ENCODE data around the gene TMUB2. TPM values are rescaled to one million over a fixed set of nuclear protein-coding genes. Genes with fewer than 3 reads are reported as not detected.
"Not testable (repeated sequence)": the region's sequence is repeated elsewhere in the genome, so short reads cannot be mapped to it uniquely, and the experiment has no call there.

The TMUB2 gene
- 21.4 TPM for total RNA-seq
- 57.6 TPM for polyA plus RNA-seq
- long read RNA-seq, donor 1, partial matches to known transcripts, result 0 of 1 reads
- long read RNA-seq, donor 1, other reads (novel, unspliced or antisense), result 0 of 1 reads
- long read RNA-seq, donor 2, result 0 reads
- long read RNA-seq, donor 3, partial matches to known transcripts, result 0 of 6 reads
- long read RNA-seq, donor 3, other reads (novel, unspliced or antisense), result 0 of 6 reads
- long read RNA-seq, donor 4, partial matches to known transcripts, result 0 of 3 reads
- long read RNA-seq, donor 4, other reads (novel, unspliced or antisense), result 0 of 3 reads
- long read RNA-seq, donor 5, transcript TMUB2-212 (3 exons, 1,918 nt), result major isoform, 6 of 28 reads
- long read RNA-seq, donor 5, partial matches to known transcripts, result 14 of 28 reads
- long read RNA-seq, donor 5, other reads (novel, unspliced or antisense), result 0 of 28 reads
- long read RNA-seq, donor 6, partial matches to known transcripts, result 5 of 11 reads
- long read RNA-seq, donor 6, other reads (novel, unspliced or antisense), result 0 of 11 reads
- long read RNA-seq, donor 7, partial matches to known transcripts, result 0 of 2 reads
- long read RNA-seq, donor 7, other reads (novel, unspliced or antisense), result 0 of 2 reads
- long read RNA-seq, donor 8, partial matches to known transcripts, result 0 of 2 reads
- long read RNA-seq, donor 8, other reads (novel, unspliced or antisense), result 0 of 2 reads
- long read RNA-seq, donor 9, partial matches to known transcripts, result 0 of 2 reads
- long read RNA-seq, donor 9, other reads (novel, unspliced or antisense), result 0 of 2 reads
- long read RNA-seq, donor 10, partial matches to known transcripts, result 0 of 5 reads
- long read RNA-seq, donor 10, other reads (novel, unspliced or antisense), result 0 of 5 reads

GRCh38 chr17:44186307-44187130, at the start of gene TMUB2:
Gene TMUB2, plus strand, starts transcription at chr17:44186972. Its CDS starts 737 bp downstream, at chr17:44187709.
- Histone ChIP-seq H3K4me3 (ENCODE audit: low read length in 2 of 2) (peak within 1 kb of the TSS; percentile 81 to 92), H3K27me3 (ENCODE audit: control insufficient read depth in 2 of 2, insufficient read depth in 1 of 2, low read length in 1 of 2) (no peaks in the 10 kb centered on the region), H3K36me3 (ENCODE audit: control insufficient read depth in 2 of 2, insufficient read depth in 2 of 2, low read length in 1 of 2) (peaks cover 34 to 37% of the 10 kb centered on the region in 2 donors), H3K27ac (ENCODE audit: low read depth in 1 of 2, low read length in 1 of 2) (peak within 1 kb of the TSS; percentile 92 to 97), H3K9me3 (ENCODE audit: control insufficient read depth in 2 of 2, insufficient read depth in 1 of 2, low read length in 1 of 2) (peaks cover 0 to 3% of the 10 kb centered on the region in 2 donors), H3K4me1 (ENCODE audit: control insufficient read depth in 2 of 2, insufficient read depth in 2 of 2, low read length in 2 of 2) (peaks cover 17 to 21% of the 10 kb centered on the region in 2 donors)
- DNase-seq (ENCODE audit: low read depth in 6 of 9, low spot score in 9 of 9), result peak; percentile 97 to 100 (median 99)
- WGBS, result under 1% methylated on average over 50 of the region's 50 CpGs

- DNase-seq (ENCODE audit: low read depth in 6 of 9, low spot score in 9 of 9), result peak in 1 of 9 donors; percentile 41
- peaks cover 12 to 18% of the 10 kb centered on the region in 2 donors for H3K4me1 ChIP-seq (ENCODE audit: control insufficient read depth in 2 of 2, insufficient read depth in 2 of 2, low read length in 2 of 2)
- WGBS, result 33% methylated on average over 20 of the region's 20 CpGs
- H3K4me3 ChIP-seq (ENCODE audit: low read length in 2 of 2), result no peak overlapping the region
- H3K36me3 ChIP-seq (ENCODE audit: control insufficient read depth in 2 of 2, insufficient read depth in 2 of 2, low read length in 1 of 2), result no peaks in the 10 kb centered on the region
- no peaks in the 10 kb centered on the region for H3K9me3 ChIP-seq (ENCODE audit: control insufficient read depth in 2 of 2, insufficient read depth in 1 of 2, low read length in 1 of 2)
- peaks cover 0 to 8% of the 10 kb centered on the region in 2 donors for H3K27me3 ChIP-seq (ENCODE audit: control insufficient read depth in 2 of 2, insufficient read depth in 1 of 2, low read length in 1 of 2)
- no peak overlapping the region for H3K27ac ChIP-seq (ENCODE audit: low read depth in 1 of 2, low read length in 1 of 2)
Observed at GRCh38 chr17:44137891-44138709, 48.7 kb upstream of the TMUB2 start.

GRCh38 chr17:44143921-44144320, 42.9 kb upstream of the TMUB2 start:
- H3K4me3 ChIP-seq (ENCODE audit: low read length in 2 of 2); H3K27ac ChIP-seq (ENCODE audit: low read depth in 1 of 2, low read length in 1 of 2); H3K9me3 ChIP-seq (ENCODE audit: control insufficient read depth in 2 of 2, insufficient read depth in 1 of 2, low read length in 1 of 2); DNase-seq (ENCODE audit: low read depth in 6 of 9, low spot score in 9 of 9); H3K27me3 ChIP-seq (ENCODE audit: control insufficient read depth in 2 of 2, insufficient read depth in 1 of 2, low read length in 1 of 2): not testable (repeated sequence)
- Histone ChIP-seq H3K4me1 (ENCODE audit: control insufficient read depth in 2 of 2, insufficient read depth in 2 of 2, low read length in 2 of 2) (peaks cover 10 to 12% of the 10 kb centered on the region in 2 donors), H3K36me3 (ENCODE audit: control insufficient read depth in 2 of 2, insufficient read depth in 2 of 2, low read length in 1 of 2) (peaks cover 14 to 24% of the 10 kb centered on the region in 2 donors)
- WGBS, result 97% methylated on average over 8 of the region's 8 CpGs

GRCh38 chr17:44144966-44145739, 41.6 kb upstream of the TMUB2 start:
- H3K36me3 ChIP-seq (ENCODE audit: control insufficient read depth in 2 of 2, insufficient read depth in 2 of 2, low read length in 1 of 2), result peaks cover 15 to 29% of the 10 kb centered on the region in 2 donors
- peaks cover 10 to 12% of the 10 kb centered on the region in 2 donors for H3K4me1 ChIP-seq (ENCODE audit: control insufficient read depth in 2 of 2, insufficient read depth in 2 of 2, low read length in 2 of 2)
- no peaks in the 10 kb centered on the region for H3K9me3 ChIP-seq (ENCODE audit: control insufficient read depth in 2 of 2, insufficient read depth in 1 of 2, low read length in 1 of 2)
- WGBS, result 97% methylated on average over 7 of the region's 7 CpGs
- no peak overlapping the region for H3K4me3 ChIP-seq (ENCODE audit: low read length in 2 of 2)
- DNase-seq (ENCODE audit: low read depth in 6 of 9, low spot score in 9 of 9), result no peak
- H3K27me3 ChIP-seq (ENCODE audit: control insufficient read depth in 2 of 2, insufficient read depth in 1 of 2, low read length in 1 of 2), result no peaks in the 10 kb centered on the region
- no peak overlapping the region for H3K27ac ChIP-seq (ENCODE audit: low read depth in 1 of 2, low read length in 1 of 2)

- Histone ChIP-seq H3K27me3 (ENCODE audit: control insufficient read depth in 2 of 2, insufficient read depth in 1 of 2, low read length in 1 of 2) (no peaks in the 10 kb centered on the region), H3K4me1 (ENCODE audit: control insufficient read depth in 2 of 2, insufficient read depth in 2 of 2, low read length in 2 of 2) (peaks cover 5 to 7% of the 10 kb centered on the region in 2 donors), H3K27ac (ENCODE audit: low read depth in 1 of 2, low read length in 1 of 2) (no peak overlapping the region), H3K4me3 (ENCODE audit: low read length in 2 of 2) (no peak overlapping the region), H3K9me3 (ENCODE audit: control insufficient read depth in 2 of 2, insufficient read depth in 1 of 2, low read length in 1 of 2) (no peaks in the 10 kb centered on the region), H3K36me3 (ENCODE audit: control insufficient read depth in 2 of 2, insufficient read depth in 2 of 2, low read length in 1 of 2) (peaks cover 15 to 33% of the 10 kb centered on the region in 2 donors)
- no peak for DNase-seq (ENCODE audit: low read depth in 6 of 9, low spot score in 9 of 9)
- WGBS, result 87% methylated on average over 2 of the region's 2 CpGs
Observed at GRCh38 chr17:44146375-44147346, 40.1 kb upstream of the TMUB2 start.

- Histone ChIP-seq H3K27me3 (ENCODE audit: control insufficient read depth in 2 of 2, insufficient read depth in 1 of 2, low read length in 1 of 2) (no peaks in the 10 kb centered on the region), H3K4me1 (ENCODE audit: control insufficient read depth in 2 of 2, insufficient read depth in 2 of 2, low read length in 2 of 2) (peaks cover 0 to under 1% of the 10 kb centered on the region in 2 donors), H3K9me3 (ENCODE audit: control insufficient read depth in 2 of 2, insufficient read depth in 1 of 2, low read length in 1 of 2) (no peaks in the 10 kb centered on the region), H3K36me3 (ENCODE audit: control insufficient read depth in 2 of 2, insufficient read depth in 2 of 2, low read length in 1 of 2) (peaks cover 19 to 38% of the 10 kb centered on the region in 2 donors), H3K27ac (ENCODE audit: low read depth in 1 of 2, low read length in 1 of 2) (no peak overlapping the region), H3K4me3 (ENCODE audit: low read length in 2 of 2) (no peak overlapping the region)
- 94% methylated on average over 4 of the region's 4 CpGs for WGBS
- no peak for DNase-seq (ENCODE audit: low read depth in 6 of 9, low spot score in 9 of 9)
Observed at GRCh38 chr17:44147812-44148211, 39.0 kb upstream of the TMUB2 start.

GRCh38 chr17:44149066-44149465, 37.7 kb upstream of the TMUB2 start:
- H3K4me3 ChIP-seq (ENCODE audit: low read length in 2 of 2); H3K4me1 ChIP-seq (ENCODE audit: control insufficient read depth in 2 of 2, insufficient read depth in 2 of 2, low read length in 2 of 2); H3K27me3 ChIP-seq (ENCODE audit: control insufficient read depth in 2 of 2, insufficient read depth in 1 of 2, low read length in 1 of 2); H3K27ac ChIP-seq (ENCODE audit: low read depth in 1 of 2, low read length in 1 of 2); H3K9me3 ChIP-seq (ENCODE audit: control insufficient read depth in 2 of 2, insufficient read depth in 1 of 2, low read length in 1 of 2); DNase-seq (ENCODE audit: low read depth in 6 of 9, low spot score in 9 of 9): not testable (repeated sequence)
- 98% methylated on average over 3 of the region's 3 CpGs for WGBS
- H3K36me3 ChIP-seq (ENCODE audit: control insufficient read depth in 2 of 2, insufficient read depth in 2 of 2, low read length in 1 of 2), result peaks cover 22 to 41% of the 10 kb centered on the region in 2 donors

Measured in thymus (tissue), 14 donors.